Measurements from ENCODE around the gene BCO1.

Gene BCO1

DNA sequence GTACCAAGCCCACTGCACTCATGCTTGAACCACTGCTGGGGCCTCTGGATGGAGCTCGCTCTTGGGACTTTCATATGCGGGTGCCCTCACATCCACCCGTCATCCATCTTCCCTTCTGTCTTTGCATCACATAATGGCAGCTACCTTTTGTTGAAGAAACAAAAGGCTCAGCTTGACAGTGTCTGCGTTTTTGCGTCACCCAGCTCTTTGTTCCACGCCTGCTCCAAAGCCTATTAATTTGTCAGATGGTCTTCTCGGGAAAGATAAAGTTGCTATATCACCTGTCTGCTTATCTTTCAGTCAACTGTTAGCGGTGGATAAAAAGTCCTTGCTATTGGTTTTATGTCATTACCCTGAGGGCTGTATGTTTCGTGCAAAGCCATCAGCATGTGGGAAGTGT is 18.1 kb upstream of the BCO1 start:
- no peak for TF ChIP-seq GATA2 (IDR thresholded peaks at IDR 0.05; ENCODE audit: low read depth, low read length)

DNA sequence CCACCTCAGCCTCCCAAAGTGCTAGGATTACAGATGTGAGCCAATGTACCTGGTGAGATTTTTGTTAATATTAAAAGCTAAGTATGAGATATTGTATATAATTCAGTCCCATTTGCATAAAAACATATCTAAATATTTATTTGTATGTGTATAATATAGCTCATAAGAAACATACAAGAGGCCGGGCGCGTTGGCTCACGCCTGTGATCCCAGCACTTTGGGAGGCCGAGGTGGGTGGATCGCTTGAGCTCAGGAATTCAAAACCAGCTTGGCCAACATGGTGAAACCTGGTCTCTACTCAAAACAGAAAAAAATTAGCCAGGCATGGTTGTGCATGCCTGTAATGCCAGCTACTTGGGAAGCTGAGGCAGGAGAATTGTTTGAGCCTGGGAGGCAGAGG is 16.8 kb upstream of the BCO1 start:
- no peak for TF ChIP-seq GATA3 (IDR thresholded peaks at IDR 0.05; ENCODE audit: low read depth, low read length)
- no peak for TF ChIP-seq GATA2 (IDR thresholded peaks at IDR 0.05; ENCODE audit: low read depth, low read length)

DNA sequence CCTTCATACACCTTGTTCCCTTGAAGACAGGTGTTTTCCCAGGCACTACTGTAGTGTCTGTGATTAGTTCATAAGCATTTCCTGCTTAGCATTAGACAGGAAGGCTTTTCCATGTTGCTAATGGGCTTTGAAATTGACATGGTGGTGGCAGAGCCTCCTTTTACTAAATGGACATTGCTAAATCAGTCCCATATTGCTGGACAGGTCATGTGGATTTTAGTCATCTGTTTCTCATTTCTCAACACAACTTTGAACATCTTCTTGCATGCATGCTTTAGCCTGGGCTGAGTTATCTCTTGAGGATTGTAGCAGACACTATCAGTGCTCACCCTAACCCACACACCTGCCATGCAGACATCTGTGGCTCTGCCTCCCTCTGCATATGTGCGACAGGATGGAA is 13.7 kb upstream of the BCO1 start:
- TF ChIP-seq GATA2 (IDR thresholded peaks at IDR 0.05; ENCODE audit: low read depth, low read length) (no peak), GATA3 (IDR thresholded peaks at IDR 0.05; ENCODE audit: low read depth, low read length) (no peak)

DNA sequence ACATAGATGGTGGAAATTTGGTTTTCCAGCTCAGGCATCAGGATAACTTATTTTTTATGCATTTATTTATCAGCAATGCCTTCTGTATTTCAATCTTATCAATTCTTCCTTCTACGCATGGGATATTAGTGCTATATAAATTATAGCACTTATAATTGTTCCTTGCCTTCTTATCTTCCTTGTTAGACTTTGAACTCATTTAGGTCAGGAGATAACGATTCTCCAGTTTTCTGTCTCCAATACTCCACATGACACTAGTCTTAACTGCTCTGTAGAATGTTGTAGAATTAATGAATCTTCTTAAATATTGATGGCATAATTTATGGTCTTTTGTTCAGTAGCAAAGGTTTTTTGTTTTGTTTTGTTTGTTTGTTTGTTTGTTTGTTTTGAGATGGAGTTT is 10.7 kb upstream of the BCO1 start:
- no peak for TF ChIP-seq GATA2 (IDR thresholded peaks at IDR 0.05; ENCODE audit: low read depth, low read length)
- no peak for TF ChIP-seq GATA3 (IDR thresholded peaks at IDR 0.05; ENCODE audit: low read depth, low read length)

DNA sequence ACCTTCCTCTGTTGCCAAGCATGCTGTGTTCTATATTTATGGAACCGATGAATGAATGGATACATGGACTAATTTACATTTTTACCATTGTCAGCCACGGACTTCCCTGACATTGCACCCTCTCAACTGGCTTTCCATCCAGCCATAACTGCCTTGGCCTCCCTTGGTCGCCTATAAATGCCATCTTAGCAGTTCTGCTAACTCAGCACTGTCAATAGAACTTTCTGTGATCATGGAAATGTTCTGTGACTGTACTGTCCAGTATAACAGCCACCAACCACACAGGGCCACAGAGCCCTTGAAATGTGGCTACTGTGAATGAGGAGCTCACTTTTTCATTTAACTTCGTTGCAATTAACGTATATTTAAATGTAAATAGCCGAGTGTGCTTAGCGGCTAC is 8.7 kb upstream of the BCO1 start:
- TF ChIP-seq GATA3 (IDR thresholded peaks at IDR 0.05; ENCODE audit: low read depth, low read length): no peak
- TF ChIP-seq GATA2 (IDR thresholded peaks at IDR 0.05; ENCODE audit: low read depth, low read length): no peak

DNA sequence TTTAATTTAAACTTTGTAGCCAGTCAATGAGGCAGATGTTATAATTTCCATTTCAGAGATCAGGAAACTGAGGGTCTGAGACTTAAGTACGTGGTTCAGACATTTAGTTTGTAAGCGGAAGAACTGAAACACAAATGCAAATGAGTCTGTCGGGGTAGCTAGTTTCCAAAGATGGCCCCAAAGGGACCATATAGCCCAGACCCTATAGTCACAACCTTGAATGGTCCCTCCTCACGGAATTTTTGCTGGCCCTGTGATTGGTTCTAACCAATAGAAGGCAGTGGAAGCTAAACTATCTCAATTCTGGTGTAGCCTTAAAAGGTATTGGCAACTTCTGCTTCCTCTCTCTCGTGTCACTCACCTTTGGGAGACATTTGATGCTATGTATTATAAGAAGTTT is 7.5 kb upstream of the BCO1 start:
- TF ChIP-seq GATA3 (IDR thresholded peaks at IDR 0.05; ENCODE audit: low read depth, low read length): no peak
- no peak for TF ChIP-seq GATA2 (IDR thresholded peaks at IDR 0.05; ENCODE audit: low read depth, low read length)

DNA sequence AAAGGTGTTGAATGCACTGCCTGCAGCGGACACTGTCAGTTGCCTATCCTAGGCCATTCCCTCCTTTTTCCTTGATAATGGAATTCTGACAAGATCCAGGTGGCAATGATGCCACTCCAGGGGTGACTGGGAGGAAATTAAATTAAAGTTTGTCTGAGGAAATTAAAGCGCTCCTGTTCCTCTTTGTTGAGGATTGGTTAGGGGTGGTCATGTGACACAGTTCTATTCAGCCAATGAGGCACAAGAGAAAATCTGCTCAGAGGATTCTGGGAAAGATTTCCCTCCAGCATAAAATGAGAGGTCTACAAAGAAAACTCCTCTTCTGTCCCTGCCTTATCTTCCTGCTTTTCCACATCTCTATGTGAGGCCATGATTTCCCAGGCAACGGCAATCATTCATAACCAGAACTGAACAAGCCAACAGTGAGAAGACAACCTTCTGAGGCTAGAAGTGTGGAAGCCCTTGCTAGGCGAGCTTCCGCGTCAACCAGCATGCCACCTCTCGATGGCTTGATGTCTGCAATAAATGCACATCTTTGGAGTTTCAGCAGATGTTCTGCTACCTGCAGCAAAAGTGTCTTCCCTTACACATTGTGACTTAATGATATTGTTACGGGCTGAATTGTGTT is 5.6 kb upstream of the BCO1 start:
- TF ChIP-seq GATA3 (IDR thresholded peaks at IDR 0.05; ENCODE audit: low read depth, low read length) (no peak), GATA2 (IDR thresholded peaks at IDR 0.05; ENCODE audit: low read depth, low read length) (no peak)

DNA sequence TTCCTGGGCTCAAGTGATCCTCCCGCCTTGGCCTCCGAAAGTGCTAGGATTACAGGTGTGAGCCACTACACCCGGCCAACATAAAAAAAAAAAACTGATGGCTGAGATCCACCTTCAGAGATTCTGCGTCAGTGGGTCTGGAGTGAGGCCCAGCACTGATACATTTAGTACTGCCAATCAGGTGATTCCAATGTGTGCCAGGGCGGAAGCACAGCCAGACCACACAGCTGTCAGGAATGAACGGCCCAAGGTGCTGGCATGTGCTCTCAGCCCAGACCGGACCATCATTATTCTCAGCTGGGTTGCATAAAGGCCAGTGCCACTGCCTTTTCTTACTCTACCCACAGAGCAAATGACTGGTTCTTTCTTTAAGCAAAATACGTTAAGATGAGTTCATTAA is 1.2 kb upstream of the BCO1 start:
- TF ChIP-seq GATA2 (IDR thresholded peaks at IDR 0.05; ENCODE audit: low read depth, low read length) (no peak), GATA3 (IDR thresholded peaks at IDR 0.05; ENCODE audit: low read depth, low read length) (no peak)

DNA sequence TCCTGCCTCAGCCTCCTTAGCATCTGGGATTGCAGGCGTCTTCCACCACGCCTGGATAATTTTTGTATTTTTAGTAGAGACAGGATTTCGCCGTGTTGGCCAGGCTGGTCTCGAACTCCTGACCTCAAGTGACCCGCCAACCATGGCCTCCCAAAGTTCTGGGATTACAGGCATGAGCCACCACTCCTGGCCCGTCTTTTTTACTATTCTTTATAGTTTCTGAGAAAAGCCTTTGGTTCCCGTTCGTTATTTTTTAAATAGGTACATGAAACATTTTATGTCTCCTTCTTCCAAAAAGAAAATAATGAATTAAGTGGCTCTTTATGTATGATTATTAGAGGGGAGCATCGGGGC is 570 bp upstream of the BCO1 start:
- TF ChIP-seq GATA2 (IDR thresholded peaks at IDR 0.05; ENCODE audit: low read depth, low read length) (no peak), GATA3 (IDR thresholded peaks at IDR 0.05; ENCODE audit: low read depth, low read length) (no peak)

DNA sequence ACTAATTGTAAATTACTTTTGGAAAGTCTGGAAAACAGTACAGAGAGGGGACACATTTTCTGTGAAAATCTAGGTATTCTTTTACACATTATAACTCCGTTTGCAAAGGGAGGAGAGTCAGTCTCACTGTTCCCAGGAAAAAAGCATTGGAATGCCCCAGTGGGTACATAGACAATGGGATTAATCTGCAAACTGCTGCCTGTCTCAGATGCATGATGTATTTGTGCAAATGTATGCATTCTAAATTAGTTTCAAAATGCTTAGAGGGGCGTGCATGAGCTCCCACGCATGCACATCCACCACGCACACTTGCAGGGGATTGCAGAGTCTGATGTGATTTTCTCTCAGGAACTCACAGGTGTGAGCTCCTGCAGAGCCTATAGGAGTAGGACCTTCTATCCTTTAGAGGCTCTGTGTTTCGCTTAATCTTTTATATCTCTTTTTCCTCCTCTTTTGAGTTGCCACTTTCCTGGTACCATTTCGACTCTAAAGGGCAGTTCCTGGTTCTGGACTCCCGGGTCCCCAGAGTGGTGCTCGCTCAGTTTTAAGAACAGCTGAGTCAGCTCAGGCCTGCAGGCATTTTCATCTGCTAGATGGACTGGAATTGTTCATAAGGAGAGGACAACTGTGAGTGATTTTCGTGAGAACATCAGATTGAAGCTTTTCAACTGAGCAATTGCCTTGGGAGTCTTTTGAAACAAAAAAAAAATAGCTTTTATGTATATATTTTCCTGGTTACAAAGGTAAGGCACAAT is 1.1 kb downstream of the BCO1 start:
- TF ChIP-seq GATA3 (IDR thresholded peaks at IDR 0.05; ENCODE audit: low read depth, low read length) (no peak), GATA2 (IDR thresholded peaks at IDR 0.05; ENCODE audit: low read depth, low read length) (no peak)

DNA sequence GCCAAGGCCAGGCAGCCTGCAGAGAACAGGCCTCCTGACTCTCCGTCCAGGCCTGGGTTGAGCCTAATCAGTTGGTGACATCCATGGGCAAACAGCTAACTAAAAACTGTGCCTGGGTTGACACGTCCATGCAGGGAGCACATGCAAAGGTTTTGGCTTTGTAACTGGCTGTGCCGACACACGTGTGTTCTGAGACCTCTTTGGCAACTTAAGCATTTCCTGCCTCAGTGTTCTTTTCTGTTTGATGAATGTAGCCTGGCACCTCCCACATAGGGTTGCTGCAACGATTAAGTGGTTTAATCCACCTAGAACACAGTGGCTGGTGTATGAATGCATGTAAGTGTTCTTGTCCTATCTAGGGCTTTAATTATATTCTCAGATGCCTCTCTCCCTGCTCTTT is 3.2 kb downstream of the BCO1 start:
- TF ChIP-seq GATA3 (IDR thresholded peaks at IDR 0.05; ENCODE audit: low read depth, low read length) (no peak), GATA2 (IDR thresholded peaks at IDR 0.05; ENCODE audit: low read depth, low read length) (no peak)

DNA sequence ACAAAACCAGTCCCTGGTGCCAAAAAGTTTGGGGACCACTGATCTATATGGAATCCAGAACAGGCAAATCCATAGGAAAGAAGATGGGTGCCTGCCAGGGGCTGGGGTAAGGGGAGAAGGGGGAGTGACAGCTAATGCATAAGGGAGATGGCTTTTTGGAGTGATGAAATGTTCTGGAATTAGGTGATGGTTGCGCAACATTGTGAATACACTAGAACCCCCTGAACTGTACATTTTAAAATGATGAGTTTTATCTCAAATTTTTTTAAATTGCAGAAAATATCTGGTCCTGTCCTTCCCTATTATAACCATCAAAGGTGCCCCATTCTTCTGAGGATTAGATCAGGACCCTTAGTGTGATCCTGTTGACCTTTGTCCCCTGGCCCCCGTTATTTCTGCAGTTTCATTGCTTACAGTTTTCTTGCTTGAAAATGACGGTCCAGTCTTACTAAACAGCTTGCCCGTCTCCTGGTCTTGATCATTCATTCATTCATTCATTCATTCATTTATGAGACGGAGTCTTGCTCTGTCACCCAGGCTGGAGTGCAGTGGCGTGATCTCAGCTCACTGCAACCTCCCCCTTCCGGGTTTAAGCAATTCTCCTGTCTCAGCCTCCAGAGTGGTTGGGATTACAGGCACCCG is 4.6 kb downstream of the BCO1 start:
- TF ChIP-seq GATA2 (IDR thresholded peaks at IDR 0.05; ENCODE audit: low read depth, low read length): no peak
- no peak for TF ChIP-seq GATA3 (IDR thresholded peaks at IDR 0.05; ENCODE audit: low read depth, low read length)

DNA sequence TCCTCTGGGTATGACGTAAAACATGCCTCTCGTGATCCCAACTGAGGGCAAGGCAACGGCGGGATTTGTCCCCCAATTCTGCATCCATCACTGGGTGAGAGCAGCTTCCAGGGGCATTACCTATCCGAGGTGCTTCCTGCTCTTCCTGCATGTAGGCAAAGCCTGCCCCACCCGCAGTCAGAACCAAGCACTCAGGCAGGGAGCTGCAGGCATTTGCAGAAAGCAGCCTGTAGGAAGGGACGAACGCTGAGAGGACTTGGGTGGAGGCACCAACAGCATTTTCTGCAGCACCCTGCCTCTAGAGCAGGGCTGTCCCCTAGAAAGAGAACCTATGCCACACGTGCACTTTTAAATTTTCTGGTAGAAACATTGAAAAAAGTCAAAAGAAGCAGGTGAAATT is 5.5 kb downstream of the BCO1 start:
- TF ChIP-seq GATA3 (IDR thresholded peaks at IDR 0.05; ENCODE audit: low read depth, low read length) (no peak), GATA2 (IDR thresholded peaks at IDR 0.05; ENCODE audit: low read depth, low read length) (no peak)

DNA sequence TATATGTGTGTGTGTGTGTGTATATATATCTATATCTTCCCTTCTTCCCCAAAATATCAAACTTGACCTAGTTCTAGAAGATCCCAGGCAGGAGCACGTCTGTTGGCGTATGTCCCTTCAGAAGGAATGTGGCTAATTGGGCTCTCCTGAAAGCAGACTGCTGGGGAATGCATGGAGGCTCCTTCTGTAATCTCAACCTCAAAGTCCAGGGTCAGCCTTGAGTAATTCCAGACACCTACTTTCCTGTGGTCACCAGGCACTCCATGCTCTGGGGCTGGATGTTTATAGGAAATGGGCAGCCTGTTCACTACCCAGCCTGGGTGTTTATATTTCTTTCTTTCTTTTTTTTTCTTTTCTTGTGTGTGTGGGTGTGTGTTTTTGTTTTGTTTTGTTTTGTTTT is 13.4 kb downstream of the BCO1 start:
- TF ChIP-seq GATA3 (IDR thresholded peaks at IDR 0.05; ENCODE audit: low read depth, low read length): no peak
- TF ChIP-seq GATA2 (IDR thresholded peaks at IDR 0.05; ENCODE audit: low read depth, low read length): no peak

DNA sequence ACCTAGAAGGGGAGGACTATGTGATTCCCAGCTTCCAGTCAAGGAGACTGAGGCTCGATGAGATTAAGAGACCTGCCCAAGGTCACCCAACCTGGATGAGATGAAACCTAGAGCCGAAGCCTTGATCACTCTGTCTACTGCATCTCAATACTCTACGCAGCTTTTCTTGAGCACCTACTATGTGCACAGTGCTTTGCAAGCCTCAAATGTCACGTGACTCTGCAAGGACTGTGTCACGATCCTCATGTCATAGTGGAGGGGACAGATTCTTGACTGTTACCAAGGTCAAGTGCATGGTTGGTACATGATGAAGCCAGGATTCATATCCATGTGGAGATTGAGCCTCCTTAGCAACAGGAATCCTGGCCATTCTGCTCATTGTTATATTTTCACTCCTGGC is 14.7 kb downstream of the BCO1 start:
- no peak for TF ChIP-seq GATA2 (IDR thresholded peaks at IDR 0.05; ENCODE audit: low read depth, low read length)

Data from SH-SY5Y (cell line).